Activated CD4-positive, alpha-beta memory T cell treated with anti-CD3 and anti-CD28 coated beads, Interleukin-2, amount 10 ng/mL, durations not matched to agents 7 days and 5 days (primary cell): Measurements from ENCODE around the gene CPLANE2. TPM values are rescaled to one million over a fixed set of nuclear protein-coding genes. Genes with fewer than 3 reads are reported as not detected.
A peak's percentile ranks its signal among the peaks of the same experiment; 100 is the strongest.
"Not testable (repeated sequence)": the region's sequence is repeated elsewhere in the genome, so short reads cannot be mapped to it uniquely, and the experiment has no call there.

Experiments used
- CTCF ChIA-PET: fragments of 350-600 bp; sonication (Branson Sonifier 250); formaldehyde crosslinking; loops from one replicate; lab custom pipeline; 2021; ENCODE audit warnings: antibody characterized with exemption, inconsistent platforms; lab: Charles Lee
- POLR2A ChIA-PET: fragments of 350-600 bp; sonication (Branson Sonifier 250); formaldehyde crosslinking; loops from one replicate; lab custom pipeline; 2021; ENCODE audit warnings: antibody characterized with exemption; lab: Charles Lee
- DNase-seq: peaks from one replicate; pipeline ENCODE4 v3.0.0-alpha.2; 2020
- H3K27ac Mint-ChIP-seq: one replicate; pipeline ENCODE4 v1.8.0; 2021; ENCODE audit warnings: mild to moderate bottlenecking, mixed read lengths
- H3K27me3 Mint-ChIP-seq: one replicate; pipeline ENCODE4 v1.8.0; 2021; ENCODE audit warnings: mixed read lengths
- H3K36me3 Mint-ChIP-seq: one replicate; pipeline ENCODE4 v1.8.0; 2021; ENCODE audit warnings: low read depth, mixed read lengths
- H3K4me1 Mint-ChIP-seq: one replicate; pipeline ENCODE4 v1.8.0; 2021; ENCODE audit warnings: mixed read lengths
- H3K4me3 Mint-ChIP-seq: one replicate; pipeline ENCODE4 v1.8.0; 2021; ENCODE audit warnings: mild to moderate bottlenecking, mixed read lengths
- H3K9me3 Mint-ChIP-seq: one replicate; pipeline ENCODE4 v1.8.0; 2021; ENCODE audit warnings: mixed read lengths
- total RNA-seq, 2 experiments: library from RNA; stranded (reverse); gene quantifications; one replicate each; pipeline ENCODE4 v1.2.3, GENCODE V29; 2021

Gene CPLANE2
- total RNA-seq, 2 experiments from 2014 or later = 7.9 to 8.7 TPM

- no peak overlapping the region for H3K4me3 Mint-ChIP-seq
- peaks cover 9% of the 10 kb centered on the region for H3K27me3 Mint-ChIP-seq
- H3K9me3 Mint-ChIP-seq = no peaks in the 10 kb centered on the region
- ChIA-PET CTCF (interaction anchor here (1.1 to 2.6 kb wide), 3 partner anchors 12 to 19 kb away, joined by 3 to 12 read pairs (median 11); partner anchors contain the start of gene CPLANE2), POLR2A (interaction anchor here (3.4 to 4.6 kb wide), 3 partner anchors 11 to 18 kb away, joined by 16 to 40 read pairs (median 28); partner anchors contain the start of gene CPLANE2)
- no peak for DNase-seq
- H3K27ac Mint-ChIP-seq = no peak overlapping the region
- H3K36me3 Mint-ChIP-seq = no peaks in the 10 kb centered on the region
- H3K4me1 Mint-ChIP-seq = peaks cover 34% of the 10 kb centered on the region
These were observed 18.3 kb downstream of the CPLANE2 start for GRCh38 chr1:16218674-16219071.

GRCh38 chr1:16218014-16218673 is 18.8 kb downstream of the CPLANE2 start:
- ChIA-PET CTCF (interaction anchor here (1.0 to 2.6 kb wide), 8 partner anchors 11 to 150 kb away, joined by 3 to 12 read pairs (median 4); partner anchors contain the start of gene CPLANE2), POLR2A (interaction anchor here (3.4 to 4.6 kb wide), 3 partner anchors 11 to 19 kb away, joined by 16 to 40 read pairs (median 28); partner anchors contain the start of gene CPLANE2)
- no peaks in the 10 kb centered on the region for H3K36me3 Mint-ChIP-seq
- peaks cover 34% of the 10 kb centered on the region for H3K4me1 Mint-ChIP-seq
- no peak for DNase-seq
- H3K4me3 Mint-ChIP-seq = peak overlapping the region; percentile 35
- peaks cover 10% of the 10 kb centered on the region for H3K27me3 Mint-ChIP-seq
- peak overlapping the region; percentile 50 for H3K27ac Mint-ChIP-seq
- no peaks in the 10 kb centered on the region for H3K9me3 Mint-ChIP-seq

- Mint-ChIP-seq H3K4me3 (peak overlapping the region; percentile 86), H3K27ac (peak overlapping the region; percentile 59), H3K4me1 (peaks cover 34% of the 10 kb centered on the region), H3K9me3 (no peaks in the 10 kb centered on the region), H3K27me3 (peaks cover 13% of the 10 kb centered on the region), H3K36me3 (no peaks in the 10 kb centered on the region)
- POLR2A ChIA-PET = interaction anchor here (0.7 to 4.6 kb wide), 9 partner anchors 10 to 296 kb away, joined by 3 to 40 read pairs (median 5); partner anchors contain the start of genes CPLANE2 and FBXO42
- peak; percentile 97 for DNase-seq
- CTCF ChIA-PET = interaction anchor here (0.8 to 2.6 kb wide), 11 partner anchors 10 to 151 kb away, joined by 3 to 12 read pairs (median 4); partner anchors contain the start of gene CPLANE2
These were observed 19.8 kb downstream of the CPLANE2 start for GRCh38 chr1:16217061-16217785.

- H3K4me3 Mint-ChIP-seq = peak overlapping the region; percentile 86
- peaks cover 34% of the 10 kb centered on the region for H3K4me1 Mint-ChIP-seq
- DNase-seq = peak; percentile 78
- no peaks in the 10 kb centered on the region for H3K9me3 Mint-ChIP-seq
- ChIA-PET POLR2A (interaction anchor here (0.8 to 4.6 kb wide), 8 partner anchors 9 to 225 kb away, joined by 3 to 40 read pairs (median 6); partner anchors contain the start of genes CPLANE2 and FBXO42), CTCF (interaction anchor here (0.8 to 2.6 kb wide), 7 partner anchors 9 to 152 kb away, joined by 3 to 12 read pairs (median 8); partner anchors contain the start of gene CPLANE2)
- peak overlapping the region; percentile 59 for H3K27ac Mint-ChIP-seq
- no peaks in the 10 kb centered on the region for H3K36me3 Mint-ChIP-seq
- H3K27me3 Mint-ChIP-seq = peaks cover 6% of the 10 kb centered on the region
These were observed 20.9 kb downstream of the CPLANE2 start for GRCh38 chr1:16215882-16216753.

- POLR2A ChIA-PET, H3K4me3 Mint-ChIP-seq, H3K27ac Mint-ChIP-seq, H3K27me3 Mint-ChIP-seq, H3K36me3 Mint-ChIP-seq, H3K9me3 Mint-ChIP-seq, DNase-seq: not testable (repeated sequence)
- CTCF ChIA-PET = interaction anchor here (0.7 kb wide), 1 partner anchor 514 kb away, joined by 5 read pairs; no protein-coding TSS in a partner anchor
- peaks cover 33% of the 10 kb centered on the region for H3K4me1 Mint-ChIP-seq
These were observed 21.7 kb downstream of the CPLANE2 start for GRCh38 chr1:16215240-16215639.

- H3K27ac Mint-ChIP-seq, H3K4me3 Mint-ChIP-seq, POLR2A ChIA-PET, H3K36me3 Mint-ChIP-seq, CTCF ChIA-PET, H3K27me3 Mint-ChIP-seq, DNase-seq, H3K9me3 Mint-ChIP-seq: not testable (repeated sequence)
- H3K4me1 Mint-ChIP-seq = peaks cover 23% of the 10 kb centered on the region
These were observed 23.4 kb downstream of the CPLANE2 start for GRCh38 chr1:16213544-16213943.

- DNase-seq = no peak
- H3K4me1 Mint-ChIP-seq = peaks cover 20% of the 10 kb centered on the region
- peaks cover 5% of the 10 kb centered on the region for H3K27me3 Mint-ChIP-seq
- H3K36me3 Mint-ChIP-seq = no peaks in the 10 kb centered on the region
- no peak overlapping the region for H3K27ac Mint-ChIP-seq
- CTCF ChIA-PET = no interaction called here
- H3K9me3 Mint-ChIP-seq = no peaks in the 10 kb centered on the region
- POLR2A ChIA-PET = interaction anchor here (1.0 kb wide), 1 partner anchor 23 kb away, joined by 3 read pairs; no protein-coding TSS in a partner anchor
- no peak overlapping the region for H3K4me3 Mint-ChIP-seq
These were observed 24.0 kb downstream of the CPLANE2 start for GRCh38 chr1:16213013-16213412.

GRCh38 chr1:16212251-16212961 is 24.6 kb downstream of the CPLANE2 start, which contains the start of gene ARHGEF19:
ARHGEF19 (minus strand) TSS chr1:16212652; CDS start chr1:16209054, 3,598 bp downstream.
- H3K36me3 Mint-ChIP-seq = no peaks in the 10 kb centered on the region

GRCh38 chr1:16211824-16212223 is 25.2 kb downstream of the CPLANE2 start:
- ChIA-PET POLR2A (interaction anchor here (1.0 kb wide), 1 partner anchor 24 kb away, joined by 3 read pairs; no protein-coding TSS in a partner anchor), CTCF (no interaction called here)
- peaks cover 16% of the 10 kb centered on the region for H3K4me1 Mint-ChIP-seq
- no peaks in the 10 kb centered on the region for H3K9me3 Mint-ChIP-seq
- no peak for DNase-seq
- H3K27me3 Mint-ChIP-seq = peaks cover 5% of the 10 kb centered on the region
- no peaks in the 10 kb centered on the region for H3K36me3 Mint-ChIP-seq
- H3K4me3 Mint-ChIP-seq = no peak overlapping the region
- no peak overlapping the region for H3K27ac Mint-ChIP-seq

More at GRCh38 chr1:16212251-16212961, 24.6 kb downstream of the CPLANE2 start, which contains the start of gene ARHGEF19:
- no peak for DNase-seq
- Mint-ChIP-seq H3K9me3 (no peaks in the 10 kb centered on the region), H3K4me1 (peaks cover 15% of the 10 kb centered on the region), H3K27ac (no peak within 1 kb of the TSS), H3K27me3 (peaks cover 5% of the 10 kb centered on the region), H3K4me3 (no peak within 1 kb of the TSS)
- ChIA-PET CTCF (no interaction called here), POLR2A (interaction anchor here (1.0 kb wide), 1 partner anchor 24 kb away, joined by 3 read pairs; no protein-coding TSS in a partner anchor)

GRCh38 chr1:16210581-16210980 is 26.4 kb downstream of the CPLANE2 start:
- POLR2A ChIA-PET = no interaction called here
- peaks cover 4% of the 10 kb centered on the region for H3K27me3 Mint-ChIP-seq
- H3K9me3 Mint-ChIP-seq = no peaks in the 10 kb centered on the region
- CTCF ChIA-PET = no interaction called here
- peaks cover 14% of the 10 kb centered on the region for H3K4me1 Mint-ChIP-seq
- H3K4me3 Mint-ChIP-seq = no peak overlapping the region
- no peak overlapping the region for H3K27ac Mint-ChIP-seq
- DNase-seq = no peak
- no peaks in the 10 kb centered on the region for H3K36me3 Mint-ChIP-seq

- ChIA-PET CTCF (no interaction called here), POLR2A (no interaction called here)
- Mint-ChIP-seq H3K27me3 (peaks cover 4% of the 10 kb centered on the region), H3K36me3 (no peaks in the 10 kb centered on the region), H3K27ac (no peak overlapping the region), H3K4me3 (no peak overlapping the region), H3K9me3 (no peaks in the 10 kb centered on the region), H3K4me1 (peaks cover 19% of the 10 kb centered on the region)
- no peak for DNase-seq
These were observed 27.1 kb downstream of the CPLANE2 start for GRCh38 chr1:16209847-16210407.
